Adrenal gland (tissue), 5 donors: ENCODE results near the gene KRTAP5-11.

ENCODE experiments used
- POLR2A ChIP-seq, 2 donors: fragments of 450-650 bp; IDR thresholded peaks; one replicate each; pipeline ENCODE4 v1.6.1; 2017; ENCODE audit warnings: antibody characterized with exemption in 2 of 2, mild to moderate bottlenecking in 2 of 2, moderate library complexity in 1 of 2
- TF ChIP-seq, protein P1 (sequence below), 6 experiments: fragments of 450-650 bp in 4 of 6; fragments of 200-600 bp in 2 of 6; sonication (generic) in 1 of 6; IDR thresholded peaks; 1 replicate in 5 of 6; 2 replicates in 1 of 6; pipeline versions ENCODE4 v1.5.1 to v1.8.0; 2016 to 2021; ENCODE audit warnings: antibody characterized with exemption in 6 of 6, mild to moderate bottlenecking in 2 of 6, moderate library complexity in 1 of 6
- donor health status: DM: no; HTN: no; CAD: no.

DNA sequence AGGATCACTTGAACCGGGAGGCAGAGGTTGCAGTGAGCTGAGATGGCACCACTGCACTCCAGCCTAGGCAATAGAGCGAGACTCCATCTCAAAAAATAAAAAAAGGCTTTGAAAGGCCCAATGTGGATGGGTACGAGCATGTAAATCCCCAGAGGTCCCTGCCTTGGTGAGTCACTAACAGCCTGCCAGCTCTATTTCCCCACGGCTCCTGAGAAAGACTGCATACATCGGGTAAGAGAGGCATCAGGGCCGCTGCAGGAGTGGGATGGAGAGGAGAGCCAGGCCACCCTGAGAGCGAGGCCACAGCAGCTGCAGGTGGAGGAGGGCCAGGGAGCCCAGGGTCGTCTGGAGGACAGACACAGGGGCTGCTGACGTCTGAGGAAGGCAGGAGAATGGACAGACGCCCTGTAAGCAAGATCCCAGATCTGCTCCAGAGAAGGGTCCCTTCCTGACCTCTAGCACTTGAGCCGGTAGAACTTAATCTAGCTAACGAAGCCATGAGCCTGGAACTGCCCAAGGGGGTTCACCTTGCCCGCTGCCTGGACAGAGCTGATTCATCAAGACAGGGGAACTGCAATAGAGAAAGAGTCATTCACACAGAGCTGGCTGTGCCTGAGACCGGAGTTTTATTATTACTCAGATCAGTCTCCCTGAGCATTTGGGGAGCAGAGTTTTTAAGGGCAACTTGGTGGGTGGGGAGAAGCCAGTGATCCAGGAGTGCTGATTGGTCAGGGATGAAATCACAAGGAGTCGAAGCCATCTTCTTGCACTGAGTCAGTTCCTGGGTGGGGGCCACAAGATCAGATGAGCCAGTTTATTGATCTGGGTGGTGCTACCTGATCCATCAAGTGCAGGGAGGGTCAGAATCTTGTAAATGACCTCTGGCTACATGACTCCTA, 39.5 kb downstream of the KRTAP5-11 start:
- TF ChIP-seq, protein P1, sequence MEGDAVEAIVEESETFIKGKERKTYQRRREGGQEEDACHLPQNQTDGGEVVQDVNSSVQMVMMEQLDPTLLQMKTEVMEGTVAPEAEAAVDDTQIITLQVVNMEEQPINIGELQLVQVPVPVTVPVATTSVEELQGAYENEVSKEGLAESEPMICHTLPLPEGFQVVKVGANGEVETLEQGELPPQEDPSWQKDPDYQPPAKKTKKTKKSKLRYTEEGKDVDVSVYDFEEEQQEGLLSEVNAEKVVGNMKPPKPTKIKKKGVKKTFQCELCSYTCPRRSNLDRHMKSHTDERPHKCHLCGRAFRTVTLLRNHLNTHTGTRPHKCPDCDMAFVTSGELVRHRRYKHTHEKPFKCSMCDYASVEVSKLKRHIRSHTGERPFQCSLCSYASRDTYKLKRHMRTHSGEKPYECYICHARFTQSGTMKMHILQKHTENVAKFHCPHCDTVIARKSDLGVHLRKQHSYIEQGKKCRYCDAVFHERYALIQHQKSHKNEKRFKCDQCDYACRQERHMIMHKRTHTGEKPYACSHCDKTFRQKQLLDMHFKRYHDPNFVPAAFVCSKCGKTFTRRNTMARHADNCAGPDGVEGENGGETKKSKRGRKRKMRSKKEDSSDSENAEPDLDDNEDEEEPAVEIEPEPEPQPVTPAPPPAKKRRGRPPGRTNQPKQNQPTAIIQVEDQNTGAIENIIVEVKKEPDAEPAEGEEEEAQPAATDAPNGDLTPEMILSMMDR (IDR thresholded peaks at IDR 0.05), result no peak
- TF ChIP-seq POLR2A (IDR thresholded peaks at IDR 0.05), result no peak
